ENCODE measurements around the gene ANKRD9. TPM values are rescaled to one million over a fixed set of nuclear protein-coding genes. Genes with fewer than 3 reads are reported as not detected.

Gene ANKRD9
- total and polyA plus RNA-seq, 9 of the 15 experiments (the other 6 are each of a cell fraction or from before 2014, with no cell fraction given), result 0.04 to 32.9 (median 5.3) TPM

DNA sequence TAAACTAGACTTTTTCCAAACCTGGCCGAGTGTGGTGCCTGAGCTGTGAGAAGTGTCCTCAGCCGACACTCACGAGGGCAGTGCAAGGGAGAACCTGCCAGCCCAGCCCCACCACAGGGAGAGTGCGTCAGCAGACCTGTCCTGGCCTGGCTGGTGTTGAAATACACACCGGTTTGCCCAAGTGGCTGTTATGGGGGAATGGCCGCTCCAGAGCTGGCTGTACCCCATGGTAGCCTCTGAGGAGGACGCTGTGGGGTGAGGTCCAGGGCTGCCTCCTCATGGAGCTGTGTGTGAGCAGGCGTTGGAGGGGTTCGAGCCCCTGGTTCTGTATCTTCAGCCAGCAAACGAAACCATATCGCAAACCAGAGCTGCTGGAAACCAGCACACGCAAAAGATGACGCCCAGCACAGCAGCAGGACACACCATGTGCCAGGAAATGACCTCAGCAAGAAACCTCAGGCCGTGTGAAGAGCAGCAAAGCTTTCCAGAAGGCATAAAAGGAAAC lies 9.4 kb downstream of the ANKRD9 start (continued):
- TF ChIP-seq BCLAF1 (IDR thresholded peaks at IDR 0.05; ENCODE audit: borderline replicate concordance in 1 of 2, control insufficient read depth in 1 of 2, low read depth in 2 of 2, low read length in 1 of 2), result no peak
- no peak for TF ChIP-seq HDAC6 (IDR thresholded peaks at IDR 0.05; ENCODE audit: low read depth, low read length)
- no peak for TF ChIP-seq ZSCAN32 (CRISPR knock-in tag; IDR thresholded peaks at IDR 0.05)
- no peak for TF ChIP-seq MCM2 (IDR thresholded peaks at IDR 0.05; ENCODE audit: low read depth)
- TF ChIP-seq, protein P1, sequence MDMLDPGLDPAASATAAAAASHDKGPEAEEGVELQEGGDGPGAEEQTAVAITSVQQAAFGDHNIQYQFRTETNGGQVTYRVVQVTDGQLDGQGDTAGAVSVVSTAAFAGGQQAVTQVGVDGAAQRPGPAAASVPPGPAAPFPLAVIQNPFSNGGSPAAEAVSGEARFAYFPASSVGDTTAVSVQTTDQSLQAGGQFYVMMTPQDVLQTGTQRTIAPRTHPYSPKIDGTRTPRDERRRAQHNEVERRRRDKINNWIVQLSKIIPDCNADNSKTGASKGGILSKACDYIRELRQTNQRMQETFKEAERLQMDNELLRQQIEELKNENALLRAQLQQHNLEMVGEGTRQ (CRISPR knock-in tag; IDR thresholded peaks at IDR 0.05), result no peak
- no peak for TF ChIP-seq CLOCK (CRISPR knock-in tag; IDR thresholded peaks at IDR 0.05; ENCODE audit: borderline replicate concordance)
- TF ChIP-seq ADNP (tag; IDR thresholded peaks at IDR 0.05), result no peak
- TF ChIP-seq ZC3H4 (CRISPR knock-in tag; IDR thresholded peaks at IDR 0.05; ENCODE audit: borderline replicate concordance), result no peak
- TF ChIP-seq RBFOX2 (IDR thresholded peaks at IDR 0.05; ENCODE audit: low read depth, low read length), result no peak
- TF ChIP-seq SMAD4 (CRISPR knock-in tag; conservative IDR thresholded peaks at IDR 0.05), result 0 out of 2 replicates have a peak, but pooled peaks have one; percentile 19
- TF ChIP-seq RBM39 (optimal IDR thresholded peaks at IDR 0.05; ENCODE audit: low read depth, low read length), result no peak
- TF ChIP-seq U2AF2 (optimal IDR thresholded peaks at IDR 0.05; ENCODE audit: low read depth, low read length), result no peak
- TF ChIP-seq ZNF436 (CRISPR knock-in tag; IDR thresholded peaks at IDR 0.05), result no peak
- TF ChIP-seq EP400 (IDR thresholded peaks at IDR 0.05), result peak; percentile 18; the same call in 1 of the 2 replicates
- no peak for TF ChIP-seq ZNF639 (CRISPR knock-in tag; conservative IDR thresholded peaks at IDR 0.05 in 1 of 2, IDR thresholded peaks at IDR 0.05 in 1 of 2)
- TF ChIP-seq, protein P2, sequence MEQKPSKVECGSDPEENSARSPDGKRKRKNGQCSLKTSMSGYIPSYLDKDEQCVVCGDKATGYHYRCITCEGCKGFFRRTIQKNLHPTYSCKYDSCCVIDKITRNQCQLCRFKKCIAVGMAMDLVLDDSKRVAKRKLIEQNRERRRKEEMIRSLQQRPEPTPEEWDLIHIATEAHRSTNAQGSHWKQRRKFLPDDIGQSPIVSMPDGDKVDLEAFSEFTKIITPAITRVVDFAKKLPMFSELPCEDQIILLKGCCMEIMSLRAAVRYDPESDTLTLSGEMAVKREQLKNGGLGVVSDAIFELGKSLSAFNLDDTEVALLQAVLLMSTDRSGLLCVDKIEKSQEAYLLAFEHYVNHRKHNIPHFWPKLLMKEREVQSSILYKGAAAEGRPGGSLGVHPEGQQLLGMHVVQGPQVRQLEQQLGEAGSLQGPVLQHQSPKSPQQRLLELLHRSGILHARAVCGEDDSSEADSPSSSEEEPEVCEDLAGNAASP (IDR thresholded peaks at IDR 0.05), result no peak
- TF ChIP-seq L3MBTL2 (IDR thresholded peaks at IDR 0.05), result peak; percentile 66; the same call in 1 of the 2 replicates
- TF ChIP-seq MCM3 (IDR thresholded peaks at IDR 0.05), result no peak
- no peak for TF ChIP-seq ZEB2 (IDR thresholded peaks at IDR 0.05)
